ENCODE data around the gene LRFN2.

The LRFN2 gene

GRCh38 chr6:40348591-40348990 is 238.6 kb downstream of the LRFN2 start:
- peaks cover 2% of the 10 kb centered on the region for H3K79me1 ChIP-seq (ENCODE audit: low read depth, low read length)
- no peak overlapping the region for H3K23ac ChIP-seq (ENCODE audit: low read depth, low read length, poor library complexity)
- H3K14ac ChIP-seq (ENCODE audit: low read length): no peak overlapping the region
- WGBS, 2 donors (ENCODE audit: extremely low coverage in 2 of 2, insufficient read length in 2 of 2, insufficient replicate concordance in 1 of 2): no CpG with 5 or more reads among the region's 4 CpGs
- no peak overlapping the region for H3K27ac ChIP-seq (replicated peaks; ENCODE audit: low read length)
- H3K27me3 ChIP-seq (ENCODE audit: control insufficient read depth in 3 of 3, insufficient read depth in 3 of 3, low read depth in 1 of 3, low read length in 3 of 3): peaks cover 0 to 3% (median 0%) of the 10 kb centered on the region in 3 experiments
- no peak overlapping the region for H3K4me2 ChIP-seq (ENCODE audit: insufficient read depth, low read length, poor library complexity, severe bottlenecking)
- no peak overlapping the region for H4K91ac ChIP-seq (ENCODE audit: low read depth, low read length, poor library complexity)
- H2AK5ac ChIP-seq (ENCODE audit: low read depth, low read length): no peak overlapping the region
- H4K8ac ChIP-seq (ENCODE audit: low read depth, low read length): no peak overlapping the region
- no peak overlapping the region for H2BK120ac ChIP-seq (ENCODE audit: low read depth, low read length)
- no peaks in the 10 kb centered on the region for H3K36me3 ChIP-seq (replicated peaks in 1 of 2; ENCODE audit: control insufficient read depth in 2 of 2, insufficient read depth in 2 of 2, low read length in 2 of 2)
- H2BK15ac ChIP-seq (ENCODE audit: low read length): no peak overlapping the region
- H3K9me3 ChIP-seq (replicated peaks in 1 of 2; ENCODE audit: control insufficient read depth in 2 of 2, insufficient read depth in 1 of 2, low read depth in 1 of 2, low read length in 2 of 2): peaks cover 0 to 8% of the 10 kb centered on the region in 2 donors
- no peak overlapping the region for H3K9ac ChIP-seq (ENCODE audit: low read depth, low read length, poor library complexity)
- H2AFZ ChIP-seq (ENCODE audit: low read length): no peak overlapping the region
- no peak for DNase-seq (ENCODE audit: low spot score)
- H2BK12ac ChIP-seq (ENCODE audit: low read length): no peak overlapping the region
- no peak overlapping the region for H3K18ac ChIP-seq (ENCODE audit: low read length)
- peaks cover 0 to 28% of the 10 kb centered on the region in 2 donors for H3K4me1 ChIP-seq (ENCODE audit: control insufficient read depth in 2 of 2, insufficient read depth in 1 of 2, low read depth in 1 of 2, low read length in 2 of 2)
- no peak overlapping the region for H3K4ac ChIP-seq (ENCODE audit: low read length)
- no peak overlapping the region for H2BK5ac ChIP-seq (ENCODE audit: low read length)
- no peak overlapping the region for H3K4me3 ChIP-seq (ENCODE audit: low read length in 2 of 2)

- H3K4me2 ChIP-seq (ENCODE audit: insufficient read depth, low read length, poor library complexity, severe bottlenecking): no peak overlapping the region
- no peak overlapping the region for H3K27ac ChIP-seq (replicated peaks; ENCODE audit: low read length)
- H3K4me3 ChIP-seq (ENCODE audit: low read length in 2 of 2): no peak overlapping the region
- H2BK120ac ChIP-seq (ENCODE audit: low read depth, low read length): no peak overlapping the region
- no peak overlapping the region for H3K23ac ChIP-seq (ENCODE audit: low read depth, low read length, poor library complexity)
- no peak overlapping the region for H4K8ac ChIP-seq (ENCODE audit: low read depth, low read length)
- H2AFZ ChIP-seq (ENCODE audit: low read length): no peak overlapping the region
- no peak overlapping the region for H3K14ac ChIP-seq (ENCODE audit: low read length)
- peaks cover 0 to 29% of the 10 kb centered on the region in 2 donors for H3K4me1 ChIP-seq (ENCODE audit: control insufficient read depth in 2 of 2, insufficient read depth in 1 of 2, low read depth in 1 of 2, low read length in 2 of 2)
- H2AK5ac ChIP-seq (ENCODE audit: low read depth, low read length): no peak overlapping the region
- no peak overlapping the region for H3K4ac ChIP-seq (ENCODE audit: low read length)
- H3K36me3 ChIP-seq (replicated peaks in 1 of 2; ENCODE audit: control insufficient read depth in 2 of 2, insufficient read depth in 2 of 2, low read length in 2 of 2): no peaks in the 10 kb centered on the region
- no peak overlapping the region for H3K9ac ChIP-seq (ENCODE audit: low read depth, low read length, poor library complexity)
- no peak overlapping the region for H4K91ac ChIP-seq (ENCODE audit: low read depth, low read length, poor library complexity)
- H2BK15ac ChIP-seq (ENCODE audit: low read length): no peak overlapping the region
- WGBS, 2 donors (ENCODE audit: extremely low coverage in 2 of 2, insufficient read length in 2 of 2, insufficient replicate concordance in 1 of 2): no CpG with 5 or more reads among the region's 5 CpGs
- no peak overlapping the region for H2BK5ac ChIP-seq (ENCODE audit: low read length)
- H3K9me3 ChIP-seq (replicated peaks in 1 of 2; ENCODE audit: control insufficient read depth in 2 of 2, insufficient read depth in 1 of 2, low read depth in 1 of 2, low read length in 2 of 2): peaks cover 0 to 8% of the 10 kb centered on the region in 2 donors
- H2BK12ac ChIP-seq (ENCODE audit: low read length): no peak overlapping the region
- DNase-seq (ENCODE audit: low spot score): no peak
- peak overlapping the region; percentile 11 for H3K18ac ChIP-seq (ENCODE audit: low read length)
- H3K27me3 ChIP-seq (ENCODE audit: control insufficient read depth in 3 of 3, insufficient read depth in 3 of 3, low read depth in 1 of 3, low read length in 3 of 3): peaks cover 0 to 3% (median 0%) of the 10 kb centered on the region in 3 experiments
- H3K79me1 ChIP-seq (ENCODE audit: low read depth, low read length): peaks cover 2% of the 10 kb centered on the region
Measured at GRCh38 chr6:40347571-40348011, 239.6 kb downstream of the LRFN2 start.

DNA sequence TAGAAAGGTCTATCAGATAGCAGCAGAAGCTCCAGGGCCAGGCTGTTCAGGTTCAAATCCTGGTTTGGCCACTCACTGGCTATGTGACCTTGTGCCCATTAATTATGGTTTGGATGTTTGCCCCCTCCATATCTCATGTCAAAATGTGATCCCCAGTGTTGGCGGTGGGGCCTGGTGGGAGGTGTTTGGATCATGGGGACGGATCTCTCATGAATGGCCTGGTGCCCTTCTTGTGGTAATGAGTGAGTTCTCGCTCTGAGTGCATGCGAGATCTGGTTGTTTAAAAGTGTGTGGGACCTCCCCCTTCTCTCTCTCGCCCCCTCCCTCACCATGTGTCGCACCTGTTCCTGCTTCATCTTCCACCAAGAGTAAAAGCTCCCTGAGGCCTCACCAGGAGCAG is 240.9 kb downstream of the LRFN2 start:
- no CpG with 5 or more reads among the region's 6 CpGs for WGBS, 2 donors (ENCODE audit: extremely low coverage in 2 of 2, insufficient read length in 2 of 2, insufficient replicate concordance in 1 of 2)

DNA sequence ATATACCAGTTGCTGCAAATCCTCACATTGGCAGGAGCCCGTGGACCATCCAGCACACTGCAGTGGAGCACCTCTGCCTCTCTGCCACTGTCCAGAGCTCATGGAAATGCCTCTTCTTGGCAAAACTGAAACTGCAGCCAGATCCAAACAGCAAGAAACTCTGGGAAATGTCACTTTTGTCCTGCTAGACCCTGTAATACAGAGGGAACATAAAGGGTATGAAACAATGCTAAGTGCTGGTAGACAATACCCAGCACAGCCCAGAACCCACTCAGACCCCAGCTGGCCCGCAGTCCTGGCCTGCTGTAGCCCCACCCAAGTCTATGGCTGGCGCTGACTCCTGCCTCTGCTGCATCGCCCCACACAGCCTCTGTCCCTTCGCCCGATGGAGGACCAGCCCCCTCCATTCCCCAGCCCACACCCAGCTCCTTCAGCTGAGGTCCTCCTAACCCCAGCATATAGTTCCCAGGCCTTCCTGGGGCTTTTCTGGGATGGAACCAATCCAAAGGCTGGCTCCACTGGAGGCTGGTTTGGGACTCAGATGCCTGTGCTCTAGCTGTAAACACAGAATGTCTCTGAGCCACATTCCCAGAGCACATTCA is 242.5 kb downstream of the LRFN2 start:
- no peak overlapping the region for H3K14ac ChIP-seq (ENCODE audit: low read length)
- peak overlapping the region; percentile 11 for H3K18ac ChIP-seq (ENCODE audit: low read length)
- H4K8ac ChIP-seq (ENCODE audit: low read depth, low read length): peak overlapping the region; percentile 70
- H3K27me3 ChIP-seq (ENCODE audit: control insufficient read depth in 3 of 3, insufficient read depth in 3 of 3, low read depth in 1 of 3, low read length in 3 of 3): no peaks in the 10 kb centered on the region
- WGBS, 2 donors (ENCODE audit: extremely low coverage in 2 of 2, insufficient read length in 2 of 2, insufficient replicate concordance in 1 of 2): no CpG with 5 or more reads among the region's 6 CpGs
- no peak overlapping the region for H2AK5ac ChIP-seq (ENCODE audit: low read depth, low read length)
- H3K9ac ChIP-seq (ENCODE audit: low read depth, low read length, poor library complexity): no peak overlapping the region
- H3K4me2 ChIP-seq (ENCODE audit: insufficient read depth, low read length, poor library complexity, severe bottlenecking): no peak overlapping the region
- H4K91ac ChIP-seq (ENCODE audit: low read depth, low read length, poor library complexity): no peak overlapping the region
- H3K27ac ChIP-seq (replicated peaks; ENCODE audit: low read length): no peak overlapping the region
- H3K79me1 ChIP-seq (ENCODE audit: low read depth, low read length): no peaks in the 10 kb centered on the region
- no peak overlapping the region for H3K4me3 ChIP-seq (ENCODE audit: low read length in 2 of 2)
- H3K4ac ChIP-seq (ENCODE audit: low read length): no peak overlapping the region
- peaks cover 0 to 29% of the 10 kb centered on the region in 2 donors for H3K4me1 ChIP-seq (ENCODE audit: control insufficient read depth in 2 of 2, insufficient read depth in 1 of 2, low read depth in 1 of 2, low read length in 2 of 2)
- no peaks in the 10 kb centered on the region for H3K9me3 ChIP-seq (replicated peaks in 1 of 2; ENCODE audit: control insufficient read depth in 2 of 2, insufficient read depth in 1 of 2, low read depth in 1 of 2, low read length in 2 of 2)
- DNase-seq (ENCODE audit: low spot score): no peak
- no peaks in the 10 kb centered on the region for H3K36me3 ChIP-seq (replicated peaks in 1 of 2; ENCODE audit: control insufficient read depth in 2 of 2, insufficient read depth in 2 of 2, low read length in 2 of 2)
- H2BK12ac ChIP-seq (ENCODE audit: low read length): no peak overlapping the region
- H2BK15ac ChIP-seq (ENCODE audit: low read length): no peak overlapping the region
- H2BK5ac ChIP-seq (ENCODE audit: low read length): no peak overlapping the region
- no peak overlapping the region for H2BK120ac ChIP-seq (ENCODE audit: low read depth, low read length)
- no peak overlapping the region for H3K23ac ChIP-seq (ENCODE audit: low read depth, low read length, poor library complexity)
- H2AFZ ChIP-seq (ENCODE audit: low read length): no peak overlapping the region

More for the DNA sequence above, 240.9 kb downstream of the LRFN2 start:
- no peak for DNase-seq (ENCODE audit: low spot score)
- H2BK15ac ChIP-seq (ENCODE audit: low read length): no peak overlapping the region
- peaks cover 2% of the 10 kb centered on the region for H3K79me1 ChIP-seq (ENCODE audit: low read depth, low read length)
- no peak overlapping the region for H3K14ac ChIP-seq (ENCODE audit: low read length)
- peaks cover 0 to 8% of the 10 kb centered on the region in 2 donors for H3K9me3 ChIP-seq (replicated peaks in 1 of 2; ENCODE audit: control insufficient read depth in 2 of 2, insufficient read depth in 1 of 2, low read depth in 1 of 2, low read length in 2 of 2)
- no peak overlapping the region for H2BK120ac ChIP-seq (ENCODE audit: low read depth, low read length)
- no peak overlapping the region for H3K27ac ChIP-seq (replicated peaks; ENCODE audit: low read length)
- H3K4me3 ChIP-seq (ENCODE audit: low read length in 2 of 2): no peak overlapping the region
- no peak overlapping the region for H2BK12ac ChIP-seq (ENCODE audit: low read length)
- no peak overlapping the region for H2BK5ac ChIP-seq (ENCODE audit: low read length)
- H3K4me1 ChIP-seq (ENCODE audit: control insufficient read depth in 2 of 2, insufficient read depth in 1 of 2, low read depth in 1 of 2, low read length in 2 of 2): peaks cover 0 to 29% of the 10 kb centered on the region in 2 donors
- no peaks in the 10 kb centered on the region for H3K36me3 ChIP-seq (replicated peaks in 1 of 2; ENCODE audit: control insufficient read depth in 2 of 2, insufficient read depth in 2 of 2, low read length in 2 of 2)
- H2AK5ac ChIP-seq (ENCODE audit: low read depth, low read length): no peak overlapping the region
- no peak overlapping the region for H3K18ac ChIP-seq (ENCODE audit: low read length)
- H3K4ac ChIP-seq (ENCODE audit: low read length): no peak overlapping the region
- H3K9ac ChIP-seq (ENCODE audit: low read depth, low read length, poor library complexity): no peak overlapping the region
- H3K27me3 ChIP-seq (ENCODE audit: control insufficient read depth in 3 of 3, insufficient read depth in 3 of 3, low read depth in 1 of 3, low read length in 3 of 3): peaks cover 0 to 3% (median 0%) of the 10 kb centered on the region in 3 experiments
- H2AFZ ChIP-seq (ENCODE audit: low read length): no peak overlapping the region
- no peak overlapping the region for H3K23ac ChIP-seq (ENCODE audit: low read depth, low read length, poor library complexity)
- no peak overlapping the region for H4K8ac ChIP-seq (ENCODE audit: low read depth, low read length)
- no peak overlapping the region for H4K91ac ChIP-seq (ENCODE audit: low read depth, low read length, poor library complexity)
- H3K4me2 ChIP-seq (ENCODE audit: insufficient read depth, low read length, poor library complexity, severe bottlenecking): no peak overlapping the region
